Measurements from ENCODE around the gene NOL12.

NOL12 gene

GRCh38 chr22:37659897-37660708, 26.0 kb upstream of the NOL12 start:
- no peak for DNase-seq

GRCh38 chr22:37660709-37661045, 25.5 kb upstream of the NOL12 start:
- DNase-seq = no peak

- DNase-seq = peak; percentile 15
Measured at GRCh38 chr22:37661160-37661924, 24.8 kb upstream of the NOL12 start.

GRCh38 chr22:37662039-37662438, 24.1 kb upstream of the NOL12 start:
- DNase-seq = no peak

GRCh38 chr22:37663521-37664140, 22.5 kb upstream of the NOL12 start:
- DNase-seq = no peak

- DNase-seq = no peak
Measured at GRCh38 chr22:37664249-37665101, 21.7 kb upstream of the NOL12 start.

GRCh38 chr22:37665487-37665886, 20.7 kb upstream of the NOL12 start:
- no peak for DNase-seq

GRCh38 chr22:37669586-37669985, 16.6 kb upstream of the NOL12 start:
- DNase-seq = no peak

GRCh38 chr22:37672206-37672919, 13.8 kb upstream of the NOL12 start:
- no peak for DNase-seq

- no peak for DNase-seq
Measured at GRCh38 chr22:37672920-37673455, 13.2 kb upstream of the NOL12 start.

- DNase-seq = no peak
Measured at GRCh38 chr22:37674248-37674647, 11.9 kb upstream of the NOL12 start.

- DNase-seq = no peak
Measured at GRCh38 chr22:37674951-37675929, 10.9 kb upstream of the NOL12 start, which contains the start of gene LGALS1. TSS of gene LGALS1 (plus strand) at chr22:37675636. CDS start at chr22:37675703, 67 bp downstream.

- DNase-seq = no peak
Measured at GRCh38 chr22:37675930-37676735, 10.0 kb upstream of the NOL12 start.

- DNase-seq = peak; percentile 52
Measured at GRCh38 chr22:37676736-37677492, 9.2 kb upstream of the NOL12 start.

- DNase-seq = no peak
Measured at GRCh38 chr22:37677493-37677974, 8.6 kb upstream of the NOL12 start.

- DNase-seq = no peak
Measured at GRCh38 chr22:37678372-37678771, 7.8 kb upstream of the NOL12 start.

GRCh38 chr22:37679670-37680069, 6.5 kb upstream of the NOL12 start:
- no peak for DNase-seq

GRCh38 chr22:37680191-37680851, 5.8 kb upstream of the NOL12 start:
- DNase-seq = no peak
